HG03064 (cell line): ENCODE results near the gene INPP4B.
"Not testable (repeated sequence)": the region's sequence is repeated elsewhere in the genome, so short reads cannot be mapped to it uniquely, and the experiment has no call there.

Source experiments
- ATAC-seq: cut with Tn5 transposase; IDR thresholded peaks from one replicate; pipeline ENCODE4 v1.9.1; 2021; ENCODE audit warnings: low read depth; ENCODE audit not compliant: unreplicated experiment

The INPP4B gene

GRCh38 chr4:142690406-142691163 is 155.5 kb downstream of the INPP4B start:
- no peak for ATAC-seq

GRCh38 chr4:142687547-142688275 is 158.4 kb downstream of the INPP4B start:
- ATAC-seq, result no peak

GRCh38 chr4:142686081-142686480 is 160.0 kb downstream of the INPP4B start:
- no peak for ATAC-seq

GRCh38 chr4:142683997-142684396 is 162.1 kb downstream of the INPP4B start:
- ATAC-seq, result no peak

GRCh38 chr4:142683503-142683902 is 162.6 kb downstream of the INPP4B start:
- no peak for ATAC-seq

GRCh38 chr4:142671516-142671915 is 174.6 kb downstream of the INPP4B start:
- no peak for ATAC-seq

- no peak for ATAC-seq
Measured at GRCh38 chr4:142663828-142664227, 182.3 kb downstream of the INPP4B start.

- ATAC-seq, result no peak
Measured at GRCh38 chr4:142660728-142661127, 185.4 kb downstream of the INPP4B start.

- no peak for ATAC-seq
Measured at GRCh38 chr4:142656178-142656577, 189.9 kb downstream of the INPP4B start.

GRCh38 chr4:142648378-142648777 is 197.7 kb downstream of the INPP4B start:
- no peak for ATAC-seq

GRCh38 chr4:142645475-142646108 is 200.5 kb downstream of the INPP4B start:
- no peak for ATAC-seq

- not testable (repeated sequence) for ATAC-seq
Measured at GRCh38 chr4:142644628-142645027, 201.5 kb downstream of the INPP4B start.

GRCh38 chr4:142637614-142638013 is 208.5 kb downstream of the INPP4B start:
- ATAC-seq, result no peak

- no peak for ATAC-seq
Measured at GRCh38 chr4:142631836-142632235, 214.3 kb downstream of the INPP4B start.

- ATAC-seq, result no peak
Measured at GRCh38 chr4:142615324-142615665, 230.8 kb downstream of the INPP4B start.

GRCh38 chr4:142614621-142615323 is 231.3 kb downstream of the INPP4B start:
- ATAC-seq, result no peak

- ATAC-seq, result no peak
Measured at GRCh38 chr4:142607976-142608375, 238.1 kb downstream of the INPP4B start.

- ATAC-seq, result no peak
Measured at GRCh38 chr4:142600952-142601351, 245.1 kb downstream of the INPP4B start.

- ATAC-seq, result no peak
Measured at GRCh38 chr4:142598132-142598531, 248.0 kb downstream of the INPP4B start.

- no peak for ATAC-seq
Measured at GRCh38 chr4:142596595-142596994, 249.5 kb downstream of the INPP4B start.

- ATAC-seq, result no peak
Measured at GRCh38 chr4:142596121-142596520, 250.0 kb downstream of the INPP4B start.
